ENCODE measurements around the gene RAB25.

The RAB25 gene

GRCh38 chr1:156078728-156079127 is 17.8 kb downstream of the RAB25 start:
- FAIRE-seq: no peak
- no peak for DNase-seq (ENCODE audit: low spot score)

- FAIRE-seq: no peak
- DNase-seq (ENCODE audit: low spot score): no peak
Measured at GRCh38 chr1:156079762-156080161, 18.8 kb downstream of the RAB25 start.

DNA sequence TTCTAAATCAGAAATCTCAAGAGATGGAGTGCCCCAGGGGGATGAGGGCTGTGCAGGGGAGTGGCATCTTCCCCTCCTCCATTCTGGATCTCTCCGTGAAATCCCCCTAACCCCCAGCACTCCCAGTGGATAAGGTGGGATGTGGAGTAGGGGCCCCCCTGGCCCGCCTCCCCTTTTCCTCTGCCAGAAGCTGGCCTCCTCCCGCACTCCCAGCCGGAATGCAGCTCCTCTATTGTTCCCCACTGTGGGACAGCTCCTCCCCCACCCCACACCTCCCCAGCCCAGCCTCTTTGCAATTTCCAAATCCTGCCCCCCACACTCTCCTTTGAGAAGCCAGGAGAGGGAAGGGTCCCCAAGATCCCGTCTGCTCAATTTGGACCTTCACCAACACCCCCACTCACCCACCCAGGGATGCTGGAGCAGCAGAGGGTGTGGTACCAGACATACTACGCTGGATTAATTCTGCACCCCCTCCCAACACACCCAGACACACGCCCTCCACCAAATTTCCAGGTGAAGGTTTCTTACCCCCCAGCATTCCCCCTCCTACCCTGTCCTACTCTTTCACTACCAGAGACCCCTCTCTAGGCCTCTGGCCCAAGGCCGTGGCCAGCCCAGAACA is 19.4 kb downstream of the RAB25 start:
- no peak for DNase-seq (ENCODE audit: low spot score)
- no peak for FAIRE-seq

DNA sequence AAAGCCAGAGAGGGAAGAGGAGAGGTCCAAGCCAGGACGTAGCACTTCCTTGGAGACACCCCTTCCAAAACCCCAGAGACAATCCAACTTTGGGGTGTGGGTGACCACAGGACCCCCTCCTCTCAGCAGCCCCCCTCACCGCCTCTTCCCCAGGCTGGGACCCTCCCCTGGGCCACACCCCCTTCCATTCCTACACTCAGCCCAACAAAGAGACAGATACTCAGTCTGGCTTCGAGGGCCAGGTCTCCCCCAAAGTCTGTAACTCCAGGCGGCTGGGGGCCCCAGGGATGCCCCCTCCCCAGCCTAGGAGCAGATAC is 19.9 kb downstream of the RAB25 start:
- FAIRE-seq (no peak), DNase-seq (ENCODE audit: low spot score) (no peak)

DNA sequence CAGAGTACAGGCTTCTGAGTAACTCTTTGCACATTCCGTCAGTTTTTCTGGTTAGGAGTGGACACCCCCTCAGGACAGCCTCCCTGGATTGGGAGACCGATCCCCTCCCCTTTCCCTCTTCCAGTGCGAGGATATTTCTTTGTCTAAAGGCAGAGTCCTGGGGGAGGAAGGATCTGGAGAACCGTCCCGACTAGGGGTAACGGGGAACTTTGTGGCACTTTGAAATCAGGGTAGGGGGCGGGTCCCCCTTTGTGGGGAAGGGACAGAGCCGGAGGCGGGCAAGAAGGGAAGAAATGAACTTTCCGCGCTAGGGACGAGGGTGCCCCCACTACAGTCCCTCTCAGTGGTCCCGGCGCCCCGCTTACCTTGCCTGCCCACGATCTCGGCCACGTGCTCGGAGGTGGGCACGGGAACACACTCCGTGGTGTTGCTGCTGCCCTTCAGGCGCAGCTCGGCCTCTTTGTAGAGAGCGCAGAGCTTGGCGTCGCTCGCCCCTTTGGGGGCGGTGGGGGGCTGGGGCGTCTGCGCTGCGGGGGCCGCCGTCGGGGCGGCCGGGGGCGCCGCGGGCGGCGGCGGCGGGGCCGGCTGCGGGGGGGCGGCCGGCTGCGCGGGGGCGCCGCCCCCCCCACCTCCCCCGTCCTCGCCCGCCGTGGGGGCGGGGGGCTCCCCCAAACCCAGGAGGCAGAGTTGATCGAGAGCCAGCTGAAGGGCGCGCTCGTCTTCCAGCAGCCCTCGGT is 20.4 kb downstream of the RAB25 start:
- DNase-seq (ENCODE audit: low spot score) (no peak), FAIRE-seq (no peak)

DNA sequence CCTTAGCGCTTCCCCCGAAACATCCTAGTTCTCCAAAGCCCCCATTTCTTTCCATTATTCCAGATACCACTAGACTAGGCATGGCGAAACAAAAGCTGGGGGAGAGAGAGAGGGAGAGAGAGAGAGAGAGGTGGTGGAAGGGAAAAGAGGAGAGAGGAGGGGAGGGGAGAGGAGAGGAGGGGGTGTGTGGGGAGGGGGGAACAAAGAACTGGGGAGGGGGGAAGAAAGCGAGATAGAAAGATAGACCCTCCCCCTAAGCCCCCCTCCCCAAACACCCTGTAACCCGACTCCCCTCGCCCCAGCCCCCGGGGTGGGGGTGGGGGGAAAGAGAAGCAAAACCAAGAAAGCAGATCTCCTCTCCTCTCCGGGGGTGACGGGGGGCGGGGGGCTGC is 21.0 kb downstream of the RAB25 start:
- DNase-seq (ENCODE audit: low spot score): no peak
- no peak for FAIRE-seq

- peak; percentile 26 for DNase-seq (ENCODE audit: low spot score)
Measured at GRCh38 chr1:156082309-156083091, 21.5 kb downstream of the RAB25 start, which contains the start of gene MEX3A. TSS of gene MEX3A (minus strand) at chr1:156082465. CDS start at chr1:156081998, 467 bp downstream.

DNA sequence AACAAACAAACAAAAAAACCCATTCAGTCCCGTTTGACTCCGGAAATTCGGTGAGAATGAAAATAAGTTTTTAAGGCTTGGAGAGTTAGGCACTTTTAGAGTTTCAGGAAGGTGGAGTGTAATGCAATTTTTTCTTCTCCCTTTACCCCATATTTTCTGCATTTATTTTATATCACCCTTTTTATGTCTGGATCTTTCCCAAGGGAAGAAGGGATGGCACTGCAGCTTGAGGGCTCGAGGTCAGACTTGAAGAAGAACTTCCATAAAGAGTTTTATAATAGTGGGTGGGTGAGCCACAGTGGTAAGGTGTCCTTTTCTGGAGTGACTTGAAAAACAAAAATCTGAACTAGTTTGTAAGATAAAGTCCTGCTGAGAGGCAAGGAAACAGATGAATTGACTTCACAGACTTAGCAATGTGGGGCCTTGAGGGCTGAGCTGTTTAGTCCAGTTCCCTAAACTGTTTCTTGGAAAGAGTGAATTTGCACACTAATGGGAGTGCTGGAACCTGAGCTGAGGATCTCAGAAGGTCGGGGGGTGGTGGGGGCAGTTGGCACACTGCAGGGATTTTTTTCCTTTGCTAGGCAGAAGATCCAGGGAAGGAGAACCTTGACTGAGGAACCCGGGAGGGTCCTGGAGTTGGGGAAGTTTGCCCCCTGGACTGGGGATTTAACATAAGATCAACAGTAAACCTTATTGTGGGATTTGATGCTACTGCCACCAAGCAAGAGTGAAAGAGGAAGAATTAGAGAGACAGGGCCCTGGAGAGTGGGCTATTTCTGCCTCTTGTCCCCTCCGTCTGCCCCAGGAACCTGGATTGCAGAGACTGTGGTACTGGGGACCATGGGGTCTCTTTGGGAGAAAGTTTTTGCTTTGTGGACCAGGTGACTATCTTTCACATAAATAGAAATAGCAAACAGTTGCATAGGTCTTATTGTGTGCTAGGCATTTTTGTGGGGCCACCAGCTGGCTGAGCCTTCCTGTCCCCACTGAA is 23.1 kb downstream of the RAB25 start:
- FAIRE-seq: no peak

More at GRCh38 chr1:156082309-156083091, 21.5 kb downstream of the RAB25 start, which contains the start of gene MEX3A:
- no peak for FAIRE-seq

GRCh38 chr1:156086256-156086662 is 25.3 kb downstream of the RAB25 start:
- FAIRE-seq (no peak), DNase-seq (ENCODE audit: low spot score) (no peak)

More for the DNA sequence above, 23.1 kb downstream of the RAB25 start:
- no peak for DNase-seq (ENCODE audit: low spot score)

DNA sequence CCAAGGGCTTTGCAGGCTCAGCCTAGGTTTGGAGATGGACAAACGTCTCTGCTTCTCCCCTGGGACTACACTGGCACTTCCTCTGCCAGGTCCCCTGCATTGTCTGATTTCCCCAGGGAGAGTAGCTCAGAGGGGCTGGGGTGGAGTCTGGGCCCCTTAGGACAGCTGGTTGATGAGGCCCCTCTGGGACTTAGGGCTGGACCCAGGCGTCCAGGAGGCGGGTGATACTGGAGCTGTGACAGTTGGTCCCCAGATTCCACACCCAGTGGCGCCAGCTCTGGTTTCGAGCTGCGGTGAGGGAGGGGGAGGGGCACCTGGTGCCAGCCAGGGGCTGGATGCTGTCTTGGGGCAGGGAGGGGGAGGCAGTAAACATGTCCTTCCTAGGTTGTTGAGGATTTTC is 28.7 kb downstream of the RAB25 start:
- no peak for DNase-seq (ENCODE audit: low spot score)
- FAIRE-seq: no peak

GRCh38 chr1:156090138-156090839 is 29.3 kb downstream of the RAB25 start:
- DNase-seq (ENCODE audit: low spot score) (no peak), FAIRE-seq (no peak)

GRCh38 chr1:156090840-156091188 is 29.9 kb downstream of the RAB25 start:
- no peak for FAIRE-seq
- DNase-seq (ENCODE audit: low spot score): peak; percentile 70

DNA sequence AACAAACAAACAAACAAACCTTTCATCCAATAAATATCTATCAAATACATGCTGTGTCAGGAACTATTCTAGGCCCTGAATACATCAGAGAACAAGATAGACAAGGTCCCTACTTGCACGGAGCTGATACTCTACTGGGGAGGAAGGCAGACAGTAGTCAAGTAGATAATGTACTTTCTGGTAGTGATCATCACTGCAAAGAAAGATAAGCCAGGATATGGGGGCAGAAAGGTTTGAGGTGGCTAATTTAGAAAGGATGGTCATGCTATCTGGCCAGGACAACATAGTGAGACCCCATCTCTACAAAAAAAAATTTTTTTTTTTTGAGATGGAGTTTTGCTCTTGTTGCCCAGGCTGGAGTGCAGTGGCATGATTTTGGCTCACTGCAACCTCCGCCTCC is 30.6 kb downstream of the RAB25 start:
- DNase-seq (ENCODE audit: low spot score) (no peak), FAIRE-seq (no peak)

- DNase-seq (ENCODE audit: low spot score) (no peak), FAIRE-seq (no peak)
Measured at GRCh38 chr1:156095906-156096508, 35.0 kb downstream of the RAB25 start.

DNA sequence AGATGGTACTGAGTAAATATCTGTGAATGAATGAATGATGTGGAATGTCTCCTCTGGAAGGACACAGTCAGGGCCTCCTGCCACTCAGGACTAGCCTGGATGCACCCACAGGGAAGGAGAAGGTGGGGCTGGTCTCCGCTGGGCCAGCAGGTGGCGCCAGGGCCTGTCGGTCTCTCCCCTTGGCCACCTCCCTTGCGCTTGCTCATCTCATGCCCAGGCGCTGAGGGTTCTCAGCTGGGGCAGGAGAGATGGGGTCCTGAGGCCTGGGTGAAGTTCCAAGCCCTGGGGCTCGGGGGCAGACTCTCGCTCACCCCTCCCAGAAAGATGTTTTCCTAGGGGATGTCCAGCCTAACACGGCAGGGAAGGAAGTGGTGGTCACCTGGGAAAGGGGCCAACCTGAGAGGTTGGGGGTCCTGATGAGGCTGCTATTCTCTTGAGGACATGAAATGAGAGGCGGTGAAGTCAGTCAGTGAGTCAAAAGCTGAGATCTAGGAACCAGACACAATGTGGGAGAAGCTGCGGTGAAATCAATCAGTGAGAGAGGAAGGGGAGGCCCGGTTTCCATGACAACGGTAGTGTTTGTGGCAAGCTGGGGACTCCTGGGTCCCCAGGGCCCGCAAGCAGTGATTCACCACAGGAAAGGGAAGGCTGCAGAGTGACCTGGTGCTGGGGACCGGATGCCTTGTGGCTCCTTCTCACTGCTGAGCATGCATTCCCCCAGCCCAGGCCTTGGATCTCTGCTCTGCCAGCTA is 35.9 kb downstream of the RAB25 start:
- FAIRE-seq (no peak), DNase-seq (ENCODE audit: low spot score) (peak; percentile 77)

DNA sequence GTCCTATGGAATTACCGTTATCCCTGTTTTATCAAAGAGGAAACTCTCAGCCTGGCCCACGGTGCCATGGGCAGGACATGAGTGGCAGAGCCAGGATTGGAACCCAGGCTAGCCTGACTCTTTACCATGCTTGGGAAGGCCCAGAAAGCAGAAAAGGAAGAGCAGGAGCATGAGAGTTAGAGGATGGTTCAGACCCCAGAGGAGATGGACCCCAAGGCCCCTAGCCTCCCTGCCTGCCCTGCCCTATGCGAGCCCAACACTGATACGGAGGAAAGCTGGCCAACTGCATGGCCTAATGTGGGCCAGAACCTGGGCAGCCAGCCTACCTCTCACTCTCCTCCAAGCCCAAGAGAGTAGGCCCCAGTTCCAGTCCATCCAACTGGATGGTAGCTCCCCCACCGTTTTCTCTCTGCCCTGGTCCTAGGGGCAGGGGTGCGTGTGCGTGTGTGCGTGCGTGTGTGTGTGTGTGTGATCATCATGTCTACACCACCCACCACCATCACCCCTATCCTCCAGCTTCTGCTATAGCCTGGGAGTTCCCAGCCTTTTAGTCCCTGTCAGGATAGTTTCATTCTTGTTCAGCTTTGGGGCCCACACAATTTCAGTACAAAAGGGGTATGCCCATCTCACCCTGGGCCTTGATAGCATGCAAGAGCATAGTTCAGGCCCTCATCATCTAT is 36.7 kb downstream of the RAB25 start:
- DNase-seq (ENCODE audit: low spot score) (no peak), FAIRE-seq (no peak)

- FAIRE-seq (no peak), DNase-seq (ENCODE audit: low spot score) (no peak)
Measured at GRCh38 chr1:156098784-156099183, 37.8 kb downstream of the RAB25 start.

- DNase-seq (ENCODE audit: low spot score) (no peak), FAIRE-seq (no peak)
Measured at GRCh38 chr1:156099282-156099681, 38.3 kb downstream of the RAB25 start.

Data from RCC 7860 (cell line).